Left ventricle myocardium inferior (tissue), 1 donor: Measurements from ENCODE around the gene CD46. TPM values are rescaled to one million over a fixed set of nuclear protein-coding genes. Genes with fewer than 3 reads are reported as not detected.
"Not testable (repeated sequence)": the region's sequence is repeated elsewhere in the genome, so short reads cannot be mapped to it uniquely, and the experiment has no call there.

Experiments
- DNase-seq: peaks from one replicate; pipeline ENCODE4 v3.0.0-alpha.2; 2020
- H3K27ac ChIP-seq: fragments of 200-600 bp; replicated peaks from 2 replicates; pipeline ENCODE4 v1.8.0; 2021
- H3K27me3 ChIP-seq: fragments of 200-600 bp; 2 replicates; pipeline ENCODE4 v1.8.0; 2021; ENCODE audit warnings: low read depth
- H3K36me3 ChIP-seq: fragments of 200-600 bp; 2 replicates; pipeline ENCODE4 v1.8.0; 2021
- H3K4me1 ChIP-seq: fragments of 200-600 bp; 2 replicates; pipeline ENCODE4 v1.8.0; 2021
- H3K4me3 ChIP-seq: fragments of 200-600 bp; 2 replicates; pipeline ENCODE4 v1.8.0; 2021; ENCODE audit warnings: mild to moderate bottlenecking, moderate library complexity
- H3K9me3 ChIP-seq: fragments of 200-600 bp; replicated peaks from 2 replicates; pipeline ENCODE4 v1.8.0; 2021
- CTCF ChIP-seq: fragments of 200-600 bp; IDR thresholded peaks from 2 replicates; pipeline ENCODE4 v1.8.0; 2021; ENCODE audit warnings: antibody characterized with exemption, mild to moderate bottlenecking, borderline replicate concordance
- intact Hi-C: fragments of 100-400 bp; cut with micrococcal nuclease; formaldehyde crosslinking; loops from one replicate; pipeline ENCODE4 v1.11.0; 2022
- total RNA-seq: library from RNA; stranded (reverse); fragmentation: NEBNext Ultra II Directional; extraction: Animal tissue kit (Norgen Biotek cat#: 25700); gene quantifications from one replicate; pipeline ENCODE4 v1.2.1, GENCODE V29; 2021
- donor health status: DM: no; HTN: yes; CAD: no; lungs with severe emphysema.

CD46 gene
- total RNA-seq, 1 donor from 2014 or later = 105 TPM

GRCh38 chr1:207750631-207751305 is 1.1 kb upstream of the CD46 start:
- intact Hi-C loops = no loop called here
- Histone ChIP-seq H3K27ac (peak overlapping the region; percentile 96), H3K9me3 (no peaks in the 10 kb centered on the region), H3K4me1 (peaks cover 76% of the 10 kb centered on the region), H3K27me3 (no peaks in the 10 kb centered on the region), H3K36me3 (no peaks in the 10 kb centered on the region), H3K4me3 (peak overlapping the region; percentile 88)
- no peak for TF ChIP-seq CTCF
- no peak for DNase-seq

GRCh38 chr1:207751463-207751789 is 428 bp upstream of the CD46 start:
- H3K9me3 ChIP-seq, H3K36me3 ChIP-seq, intact Hi-C loops, H3K27me3 ChIP-seq, DNase-seq: not testable (repeated sequence)
- peak overlapping the region; percentile 88 for H3K4me3 ChIP-seq
- H3K4me1 ChIP-seq = peaks cover 83% of the 10 kb centered on the region
- peak overlapping the region; percentile 96 for H3K27ac ChIP-seq

- peaks cover 84% of the 10 kb centered on the region for H3K4me1 ChIP-seq
- H3K27me3 ChIP-seq = no peaks in the 10 kb centered on the region
- intact Hi-C loops = no loop called here
- no peak for TF ChIP-seq CTCF
- no peak for DNase-seq
- H3K27ac ChIP-seq = peak overlapping the region; percentile 96
- peak overlapping the region; percentile 88 for H3K4me3 ChIP-seq
- H3K36me3 ChIP-seq = peaks cover 8% of the 10 kb centered on the region
- H3K9me3 ChIP-seq = no peaks in the 10 kb centered on the region
These were observed 673 bp downstream of the CD46 start for GRCh38 chr1:207752456-207752998.

GRCh38 chr1:207753611-207754010 is 1.8 kb downstream of the CD46 start:
- TF ChIP-seq CTCF = no peak
- Histone ChIP-seq H3K27ac (no peak overlapping the region), H3K4me3 (peak overlapping the region; percentile 88), H3K4me1 (peaks cover 84% of the 10 kb centered on the region), H3K9me3 (no peaks in the 10 kb centered on the region), H3K27me3 (no peaks in the 10 kb centered on the region), H3K36me3 (peaks cover 19% of the 10 kb centered on the region)
- DNase-seq = no peak
- intact Hi-C loops = no loop called here

- Histone ChIP-seq H3K9me3 (no peaks in the 10 kb centered on the region), H3K4me3 (no peak overlapping the region), H3K4me1 (peaks cover 84% of the 10 kb centered on the region), H3K27me3 (no peaks in the 10 kb centered on the region), H3K27ac (no peak overlapping the region), H3K36me3 (peaks cover 23% of the 10 kb centered on the region)
- TF ChIP-seq CTCF = no peak
- no peak for DNase-seq
- intact Hi-C loops = no loop called here
These were observed 2.2 kb downstream of the CD46 start for GRCh38 chr1:207754011-207754410.

GRCh38 chr1:207754974-207755700 is 3.3 kb downstream of the CD46 start:
- DNase-seq = no peak
- Histone ChIP-seq H3K36me3 (peaks cover 34% of the 10 kb centered on the region), H3K9me3 (no peaks in the 10 kb centered on the region), H3K27ac (no peak overlapping the region), H3K4me3 (no peak overlapping the region), H3K4me1 (peaks cover 75% of the 10 kb centered on the region), H3K27me3 (no peaks in the 10 kb centered on the region)
- no peak for TF ChIP-seq CTCF
- intact Hi-C loops = no loop called here
